PC-9 (cell line): ENCODE results near the gene FEZ2. TPM values are rescaled to one million over a fixed set of nuclear protein-coding genes. Genes with fewer than 3 reads are reported as not detected.

Experiments used
- BruUV-seq: library from RNA; stranded (reverse); fragments of 400-500 nt; replicated peaks from 2 replicates; lab custom pipeline; 2021; lab: Mats Ljungman, UMichigan
- CTCF ChIA-PET: fragments of 300-600 bp; sonication (Branson Sonifier 250); formaldehyde crosslinking; loops from one replicate; lab custom pipeline; 2022; ENCODE audit warnings: antibody characterized with exemption; lab: Charles Lee
- POLR2A ChIA-PET: fragments of 300-600 bp; sonication (Branson Sonifier 250); formaldehyde crosslinking; loops from one replicate; lab custom pipeline; 2022; ENCODE audit warnings: antibody characterized with exemption; ENCODE audit not compliant: unreplicated experiment; lab: Charles Lee
- DNase-seq, 2 experiments: peaks; one replicate each; pipeline versions ENCODE4 v3.0.0 to v3.0.0-alpha.2; 2015 to 2022; ENCODE audit warnings: mixed read lengths in 1 of 2
- H2AFZ ChIP-seq: fragments of 200-600 bp; sonication (generic); 2 replicates; pipeline ENCODE4 v1.8.1; 2017; ENCODE audit warnings: antibody characterized with exemption
- H3F3A ChIP-seq: fragments of 200-600 bp; sonication (generic); 2 replicates; pipeline ENCODE4 v1.8.1; 2017; ENCODE audit warnings: antibody characterized with exemption, mild to moderate bottlenecking, low read depth; ENCODE audit not compliant: insufficient read depth
- H3K27ac ChIP-seq: fragments of 200-600 bp; sonication (generic); 2 replicates; pipeline ENCODE4 v1.6.1; 2016; ENCODE audit warnings: mixed run types
- H3K27me3 ChIP-seq: fragments of 200-600 bp; sonication (generic); 2 replicates; pipeline ENCODE4 v1.6.1; 2016; ENCODE audit warnings: low read depth, mixed run types; ENCODE audit not compliant: insufficient read depth
- H3K36me3 ChIP-seq: fragments of 200-600 bp; sonication (generic); 2 replicates; pipeline ENCODE4 v1.6.1; 2016; ENCODE audit warnings: low read depth, mixed run types
- H3K4me1 ChIP-seq: fragments of 200-600 bp; sonication (generic); replicated peaks from 2 replicates; pipeline ENCODE4 v1.6.1; 2016; ENCODE audit warnings: mixed run types; ENCODE audit not compliant: insufficient read depth
- H3K4me2 ChIP-seq: fragments of 200-600 bp; sonication (generic); 2 replicates; pipeline ENCODE4 v1.6.1; 2017; ENCODE audit warnings: mixed run types
- H3K4me3 ChIP-seq: fragments of 200-600 bp; sonication (generic); 2 replicates; pipeline ENCODE4 v1.6.1; 2016; ENCODE audit warnings: mixed run types
- H3K79me2 ChIP-seq: fragments of 200-600 bp; sonication (generic); 2 replicates; pipeline ENCODE4 v1.6.1; 2017; ENCODE audit warnings: low read depth, mixed run types
- H3K9me2 ChIP-seq: fragments of 200-600 bp; sonication (generic); 2 replicates; pipeline ENCODE4 v1.8.1; 2017; ENCODE audit warnings: mild to moderate bottlenecking; ENCODE audit not compliant: insufficient read depth
- H3K9me3 ChIP-seq: fragments of 200-600 bp; sonication (generic); 2 replicates; pipeline ENCODE4 v1.8.1; 2016; ENCODE audit warnings: low read depth; ENCODE audit not compliant: insufficient read depth
- H4K20me1 ChIP-seq: fragments of 200-600 bp; sonication (generic); 2 replicates; pipeline ENCODE4 v1.8.1; 2017; ENCODE audit not compliant: insufficient read depth
- CTCF ChIP-seq: fragments of 200-600 bp; sonication (generic); conservative IDR thresholded peaks from 2 replicates; pipeline ENCODE4 v1.6.1; 2017; ENCODE audit warnings: mixed run types, antibody characterized with exemption, mild to moderate bottlenecking, moderate library complexity
- EZH2 ChIP-seq: fragments of 200-600 bp; sonication (generic); IDR thresholded peaks from 2 replicates; pipeline ENCODE4 v1.8.0; 2017; ENCODE audit warnings: antibody characterized with exemption, low read depth
- intact Hi-C: fragments of 100-400 bp; cut with micrococcal nuclease; formaldehyde crosslinking; loops from one replicate; pipeline ENCODE4 v1.10.0; 2022; ENCODE audit not compliant: unreplicated experiment
- total RNA-seq: library from RNA; stranded (reverse); gene quantifications from 2 replicates; pipeline ENCODE4 v1.2.3, GENCODE V29; 2021

The FEZ2 gene
- total RNA-seq, 1 experiment from 2014 or later: 33.9 TPM

GRCh38 chr2:36520431-36520830, 77.5 kb downstream of the FEZ2 start:
- no peaks in the 10 kb centered on the region for H4K20me1 ChIP-seq
- intact Hi-C loops: no loop called here
- H3K36me3 ChIP-seq: peaks cover 17% of the 10 kb centered on the region
- no peak overlapping the region for H3K27ac ChIP-seq
- TF ChIP-seq CTCF (no peak), EZH2 (no peak)
- POLR2A ChIA-PET: interaction anchor here (0.7 kb wide), 1 partner anchor 1360 kb away, joined by 8 read pairs; no protein-coding TSS in a partner anchor
- no peaks in the 10 kb centered on the region for H3F3A ChIP-seq
- H3K9me2 ChIP-seq: no peaks in the 10 kb centered on the region
- DNase-seq: no peak
- no peak overlapping the region for H2AFZ ChIP-seq
- H3K4me2 ChIP-seq: no peak overlapping the region
- H3K79me2 ChIP-seq: no peaks in the 10 kb centered on the region
- H3K27me3 ChIP-seq: no peaks in the 10 kb centered on the region
- H3K4me3 ChIP-seq: no peak overlapping the region
- no peaks in the 10 kb centered on the region for H3K9me3 ChIP-seq
- no TSS peak for BruUV-seq
- no peaks in the 10 kb centered on the region for H3K4me1 ChIP-seq
- CTCF ChIA-PET: no interaction called here

- Histone ChIP-seq H3K4me2 (no peak overlapping the region), H3K4me3 (no peak overlapping the region), H3K27me3 (no peaks in the 10 kb centered on the region), H3F3A (no peaks in the 10 kb centered on the region), H4K20me1 (no peaks in the 10 kb centered on the region), H3K36me3 (peaks cover 29% of the 10 kb centered on the region), H3K9me3 (no peaks in the 10 kb centered on the region), H3K9me2 (no peaks in the 10 kb centered on the region), H3K79me2 (no peaks in the 10 kb centered on the region), H3K27ac (no peak overlapping the region), H3K4me1 (no peaks in the 10 kb centered on the region), H2AFZ (no peak overlapping the region)
- ChIA-PET CTCF (no interaction called here), POLR2A (no interaction called here)
- intact Hi-C loops: no loop called here
- no peak for DNase-seq
- BruUV-seq: no TSS peak
- no peak for TF ChIP-seq EZH2
- TF ChIP-seq CTCF: no peak
These were observed 81.7 kb downstream of the FEZ2 start for GRCh38 chr2:36516136-36516870.

GRCh38 chr2:36515538-36515937, 82.4 kb downstream of the FEZ2 start:
- H3K4me1 ChIP-seq: no peaks in the 10 kb centered on the region
- intact Hi-C loops: no loop called here

More at GRCh38 chr2:36515538-36515937, 82.4 kb downstream of the FEZ2 start:
- H4K20me1 ChIP-seq: no peaks in the 10 kb centered on the region
- POLR2A ChIA-PET: no interaction called here
- H3K79me2 ChIP-seq: no peaks in the 10 kb centered on the region
- H3K4me2 ChIP-seq: no peak overlapping the region
- no peak overlapping the region for H3K27ac ChIP-seq
- CTCF ChIA-PET: no interaction called here
- peaks cover 29% of the 10 kb centered on the region for H3K36me3 ChIP-seq
- no peaks in the 10 kb centered on the region for H3K27me3 ChIP-seq
- H3K4me3 ChIP-seq: no peak overlapping the region
- DNase-seq: no peak
- no peaks in the 10 kb centered on the region for H3F3A ChIP-seq
- no peak for TF ChIP-seq EZH2
- no peak for TF ChIP-seq CTCF
- BruUV-seq: no TSS peak
- no peak overlapping the region for H2AFZ ChIP-seq
- no peaks in the 10 kb centered on the region for H3K9me2 ChIP-seq
- H3K9me3 ChIP-seq: no peaks in the 10 kb centered on the region
